HG03175 (cell line): Measurements from ENCODE around the gene AVPR2.

ENCODE experiments used
- ATAC-seq: cut with Tn5 transposase; IDR thresholded peaks from one replicate; pipeline ENCODE4 v1.9.1; 2021; ENCODE audit warnings: mild to moderate bottlenecking, moderate library complexity; ENCODE audit not compliant: unreplicated experiment

Gene AVPR2

DNA sequence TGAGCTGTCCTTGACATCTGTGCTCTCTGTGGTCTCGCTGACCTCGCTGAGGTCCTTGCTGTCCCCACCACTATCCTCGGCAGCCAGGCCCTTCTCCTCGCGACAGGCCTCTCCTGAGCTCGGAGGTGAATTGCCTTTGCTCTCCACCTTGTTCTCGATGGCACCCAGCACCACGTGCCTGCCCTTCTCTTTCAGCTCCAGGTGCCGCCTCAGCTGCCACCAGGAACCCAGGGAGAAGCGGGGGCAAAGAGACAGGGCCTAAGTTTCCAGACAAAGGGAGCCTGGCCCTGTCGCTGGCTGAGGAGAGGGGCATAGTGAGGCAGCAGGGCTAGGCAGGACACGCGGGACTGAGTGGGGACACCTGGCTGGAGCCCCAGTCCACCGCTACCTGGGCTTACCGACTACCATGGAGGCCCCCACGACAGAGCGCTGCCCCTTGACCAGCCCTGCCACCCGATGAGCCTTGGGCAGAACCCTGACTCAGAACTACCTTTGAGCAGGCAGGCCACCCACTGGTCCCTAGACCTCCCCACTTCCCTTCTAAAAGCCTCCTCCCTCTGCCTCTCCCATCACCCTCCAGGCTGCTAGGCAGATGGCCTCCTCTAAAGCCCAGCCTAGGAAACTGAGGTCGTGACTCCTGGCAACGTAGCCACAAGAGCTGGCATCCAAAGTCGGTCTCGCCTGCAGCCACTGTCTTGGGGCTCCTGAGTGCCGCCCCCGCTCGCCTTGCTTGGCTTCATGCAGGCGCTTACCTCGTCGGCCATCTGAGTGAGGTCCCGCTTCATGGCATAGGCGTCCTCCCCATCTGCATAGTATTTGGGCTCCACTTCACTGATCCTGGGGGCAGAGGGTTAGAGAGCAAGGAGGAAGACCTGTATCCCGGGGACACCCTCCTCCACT is 25.8 kb downstream of the AVPR2 start:
- no peak for ATAC-seq

DNA sequence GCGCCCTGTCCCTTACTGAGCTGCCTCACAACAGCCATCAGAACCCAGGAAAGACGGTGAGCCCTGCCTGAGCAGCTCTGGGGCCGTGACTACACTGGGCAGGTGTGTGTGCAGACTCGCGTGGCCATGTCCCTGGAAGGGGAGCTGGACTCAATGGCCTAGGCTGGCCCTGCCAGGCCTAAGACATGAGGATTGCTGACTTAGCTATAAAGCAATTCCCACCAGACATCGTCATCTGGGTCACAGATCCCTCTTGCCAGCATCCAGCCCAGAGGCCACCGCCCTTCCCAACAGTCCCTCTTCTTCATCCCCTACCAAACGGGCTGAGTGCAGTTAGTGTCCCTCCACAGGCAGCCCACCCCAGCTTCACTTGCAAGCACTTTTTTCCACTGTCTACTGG is 26.7 kb downstream of the AVPR2 start:
- no peak for ATAC-seq

DNA sequence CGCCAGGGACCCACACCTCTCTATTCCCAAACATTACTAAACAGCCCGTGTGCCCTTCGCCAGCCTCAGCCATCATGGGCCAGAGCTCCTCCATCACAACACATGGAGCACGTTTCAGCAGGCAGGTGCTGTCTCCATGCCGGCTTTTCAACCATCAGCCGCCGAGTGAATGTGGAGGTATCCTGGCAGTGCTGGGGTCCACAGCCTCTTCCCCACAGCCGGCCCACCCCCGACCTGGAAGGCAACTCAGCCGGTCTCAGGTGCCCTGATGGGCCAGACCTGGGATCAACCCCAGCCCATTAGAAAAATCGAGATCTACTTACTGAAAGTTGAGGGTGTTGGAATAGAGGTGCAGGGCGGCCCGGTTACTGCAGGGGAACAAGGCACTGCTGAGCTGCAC is 27.3 kb downstream of the AVPR2 start:
- ATAC-seq, result no peak

DNA sequence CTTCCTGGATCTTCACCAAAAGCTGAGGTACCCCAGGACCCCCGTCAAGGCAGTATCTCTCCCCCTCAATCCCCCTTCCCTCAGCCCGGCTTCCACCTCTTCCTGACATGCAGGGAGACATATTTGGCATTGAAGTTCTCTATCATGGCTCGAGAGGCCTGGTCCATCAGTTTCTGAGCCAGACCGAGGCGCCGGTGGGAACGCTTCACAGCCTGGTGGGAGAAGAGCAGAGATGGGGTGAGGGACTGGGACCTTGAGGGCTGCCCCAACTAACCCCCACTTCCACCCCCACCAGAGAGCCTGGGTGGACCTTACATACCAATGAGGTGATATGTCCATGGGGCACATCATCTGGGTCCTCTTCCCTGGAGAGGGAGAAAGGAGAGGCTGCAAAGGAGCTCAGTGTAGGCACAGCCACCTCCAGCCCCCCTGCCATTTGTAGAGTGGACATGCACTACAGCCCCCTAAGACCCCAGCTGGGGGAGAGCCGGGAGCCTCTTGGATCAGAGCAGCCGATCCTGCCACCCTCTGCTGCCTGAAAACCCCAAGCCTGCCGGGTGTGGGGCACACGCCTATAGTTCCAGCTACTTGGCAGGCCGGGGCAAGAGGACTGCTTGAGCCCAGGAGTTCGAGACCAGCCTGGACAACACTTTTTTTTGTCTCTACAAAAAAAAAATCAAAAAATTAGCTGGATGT is 27.9 kb downstream of the AVPR2 start:
- no peak for ATAC-seq

DNA sequence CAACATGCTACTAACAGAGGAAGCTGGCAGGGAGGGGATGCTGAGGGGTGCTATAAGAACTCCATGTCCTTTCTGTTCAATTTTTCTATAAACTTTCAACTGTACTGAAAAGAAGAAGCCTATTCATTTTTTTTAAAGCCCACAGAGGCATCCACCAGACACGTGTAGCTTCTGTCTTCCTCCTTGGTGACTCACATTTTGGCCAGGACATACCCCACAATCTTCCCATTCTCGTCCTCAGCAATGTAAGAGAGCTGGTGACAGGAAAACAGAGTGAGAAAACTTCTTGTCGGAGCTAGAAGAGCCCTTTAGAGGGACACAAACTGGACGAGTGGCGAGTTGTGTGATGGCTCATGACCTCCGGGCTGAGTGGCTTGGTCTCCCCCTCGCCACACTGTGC is 29.3 kb downstream of the AVPR2 start:
- ATAC-seq, result no peak

DNA sequence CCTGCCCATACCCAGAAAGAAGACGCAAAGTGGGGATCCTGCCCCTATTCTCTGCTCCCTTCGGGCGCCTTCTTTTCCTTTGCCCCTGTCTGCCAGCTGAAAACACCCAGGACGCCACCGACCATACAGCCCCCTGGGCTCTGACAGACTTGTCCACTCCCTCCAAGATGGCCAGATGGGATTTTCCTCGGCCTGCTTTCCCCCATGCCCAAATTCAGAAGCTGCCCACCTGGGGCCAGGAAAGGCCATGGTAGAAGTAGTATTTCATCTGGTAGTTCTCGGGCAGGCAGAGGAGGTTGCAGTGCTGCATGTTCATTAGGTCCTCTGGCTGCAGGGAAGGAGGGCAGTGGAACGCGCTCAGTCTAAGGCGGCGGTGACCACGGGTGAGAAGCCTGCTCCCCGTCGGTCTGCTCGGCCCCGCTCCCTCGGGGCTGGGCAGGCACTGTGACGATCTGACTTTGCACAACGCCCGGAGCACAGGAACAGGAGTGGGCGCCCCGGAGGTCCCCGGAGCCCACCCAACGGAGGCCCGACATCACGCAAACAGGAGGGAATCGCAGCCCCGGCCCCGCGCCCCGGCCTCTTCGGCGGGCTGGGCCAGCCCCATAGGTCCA is 29.8 kb downstream of the AVPR2 start:
- peak; percentile 23 for ATAC-seq

DNA sequence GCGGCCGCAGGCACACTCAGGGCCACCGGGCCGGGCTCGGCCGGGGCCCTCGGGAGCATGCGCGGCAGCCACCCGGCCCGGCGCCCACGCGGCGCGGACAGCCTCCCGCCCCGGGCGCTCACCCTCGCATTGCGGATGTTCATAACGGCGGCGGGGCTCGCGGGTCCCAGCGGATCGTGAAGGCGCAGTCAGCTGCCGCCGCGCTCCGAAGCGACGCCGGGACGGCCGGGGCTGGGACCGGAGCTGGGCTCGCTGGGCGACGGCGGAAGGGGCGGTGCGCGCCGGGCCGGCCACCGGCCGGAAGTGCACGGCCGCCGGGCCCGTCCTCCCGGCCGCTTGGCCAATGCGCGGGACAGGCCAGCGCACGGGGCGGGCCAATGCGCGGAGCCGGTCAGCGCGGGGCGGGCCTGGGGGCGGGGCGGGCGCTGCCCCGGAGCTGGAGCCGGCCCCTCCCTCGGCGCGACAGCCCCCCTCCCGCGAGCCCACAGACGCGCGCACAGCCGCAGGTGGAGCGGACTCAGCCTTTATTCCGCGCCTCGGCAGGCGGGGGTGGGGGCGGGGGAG is 30.4 kb downstream of the AVPR2 start, which contains the start of gene NAA10:
Gene NAA10 (minus strand): TSS at position 276 of the 564 bp plus-strand sequence. CDS start 133 bp downstream, at position 143.
- ATAC-seq, result peak; percentile 87

DNA sequence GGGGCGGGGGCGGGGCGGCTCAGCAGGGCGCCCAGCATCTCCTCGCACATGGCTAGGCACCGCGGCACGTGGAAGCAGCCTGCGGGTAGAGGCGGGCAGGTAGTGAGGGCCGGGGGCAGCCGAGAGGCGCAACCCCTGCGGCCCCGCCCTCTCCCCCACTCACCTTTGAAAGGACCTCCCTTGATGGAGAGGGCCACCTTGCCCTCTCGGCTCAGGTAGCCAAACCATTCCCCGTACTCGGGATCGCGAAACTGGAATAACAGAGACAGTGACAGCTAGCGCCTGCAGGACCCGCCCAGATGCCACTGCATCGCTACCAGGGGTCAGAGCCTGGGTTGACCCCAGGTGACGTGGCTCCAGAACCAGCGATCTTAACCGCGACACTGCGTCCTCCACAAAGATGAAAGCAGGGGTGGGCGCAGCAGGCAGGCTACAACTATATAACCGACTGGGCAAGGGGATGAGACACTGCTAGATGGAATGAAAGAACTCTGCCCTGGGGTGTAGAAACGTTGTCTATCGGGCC is 30.9 kb downstream of the AVPR2 start:
- ATAC-seq, result no peak

DNA sequence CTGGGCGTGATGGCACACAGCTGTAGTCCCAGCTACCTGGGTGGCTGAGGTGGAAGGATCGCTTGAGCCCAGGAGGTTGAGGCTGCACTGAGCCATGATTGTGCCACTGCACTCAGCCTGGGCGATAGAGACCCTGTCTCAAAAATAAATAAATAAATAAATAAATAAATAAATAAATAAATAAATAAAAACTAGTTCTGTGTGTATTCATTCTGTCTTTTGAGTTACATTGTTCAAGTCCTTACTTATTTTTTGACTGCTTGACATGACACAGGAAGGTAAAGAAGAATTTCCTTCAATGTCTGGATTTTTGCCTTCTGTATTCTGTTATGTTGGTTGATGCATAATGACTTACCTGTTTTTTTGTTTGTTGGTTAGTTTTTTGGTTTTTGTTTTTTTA is 32.6 kb downstream of the AVPR2 start:
- no peak for ATAC-seq

DNA sequence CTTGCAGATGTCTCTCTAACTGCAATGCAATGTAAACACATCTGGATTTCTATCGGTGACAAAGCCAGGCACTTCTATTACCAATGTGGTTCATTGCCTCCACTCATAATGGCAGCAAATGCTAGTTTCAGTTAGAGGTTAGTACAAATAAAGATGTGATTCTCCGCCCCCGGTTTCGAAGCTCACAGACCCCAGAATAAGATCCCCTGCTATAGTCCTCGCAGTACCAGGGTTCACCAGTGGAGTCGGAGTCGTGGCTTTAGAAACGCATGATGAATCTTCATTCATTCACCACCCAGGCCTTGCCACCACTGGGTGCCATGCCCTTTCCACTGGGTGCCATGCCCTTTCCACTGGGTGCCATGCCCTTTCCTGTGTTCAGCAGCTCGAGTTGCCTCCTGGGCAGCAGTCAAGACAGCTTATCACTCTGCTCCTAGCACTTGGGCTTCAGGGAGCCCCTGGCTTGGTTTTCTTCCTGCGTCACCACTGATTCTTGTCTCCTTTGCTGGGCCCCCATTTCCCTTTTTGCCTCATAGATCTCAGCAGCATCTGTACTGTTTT is 33.8 kb downstream of the AVPR2 start:
- ATAC-seq, result no peak

DNA sequence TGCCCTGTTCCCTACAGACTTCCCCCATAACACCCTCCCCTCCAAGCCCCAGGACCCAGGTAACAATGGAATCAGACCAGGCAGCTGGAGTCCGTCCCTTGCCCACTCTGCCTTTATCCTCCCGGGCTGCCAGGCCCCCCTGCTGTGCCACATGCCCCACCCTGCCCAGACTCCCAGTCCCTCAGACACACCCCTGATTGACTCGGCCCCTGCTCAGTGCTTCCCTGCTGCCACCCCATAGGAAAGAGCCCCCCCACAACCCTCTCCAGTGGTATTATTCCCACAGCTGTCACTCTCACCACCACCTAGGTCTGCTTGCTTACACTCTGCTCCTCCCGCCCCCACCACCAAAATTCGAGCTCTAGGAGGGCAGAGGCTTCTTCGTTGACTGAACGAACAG is 35.1 kb downstream of the AVPR2 start:
- ATAC-seq, result no peak

DNA sequence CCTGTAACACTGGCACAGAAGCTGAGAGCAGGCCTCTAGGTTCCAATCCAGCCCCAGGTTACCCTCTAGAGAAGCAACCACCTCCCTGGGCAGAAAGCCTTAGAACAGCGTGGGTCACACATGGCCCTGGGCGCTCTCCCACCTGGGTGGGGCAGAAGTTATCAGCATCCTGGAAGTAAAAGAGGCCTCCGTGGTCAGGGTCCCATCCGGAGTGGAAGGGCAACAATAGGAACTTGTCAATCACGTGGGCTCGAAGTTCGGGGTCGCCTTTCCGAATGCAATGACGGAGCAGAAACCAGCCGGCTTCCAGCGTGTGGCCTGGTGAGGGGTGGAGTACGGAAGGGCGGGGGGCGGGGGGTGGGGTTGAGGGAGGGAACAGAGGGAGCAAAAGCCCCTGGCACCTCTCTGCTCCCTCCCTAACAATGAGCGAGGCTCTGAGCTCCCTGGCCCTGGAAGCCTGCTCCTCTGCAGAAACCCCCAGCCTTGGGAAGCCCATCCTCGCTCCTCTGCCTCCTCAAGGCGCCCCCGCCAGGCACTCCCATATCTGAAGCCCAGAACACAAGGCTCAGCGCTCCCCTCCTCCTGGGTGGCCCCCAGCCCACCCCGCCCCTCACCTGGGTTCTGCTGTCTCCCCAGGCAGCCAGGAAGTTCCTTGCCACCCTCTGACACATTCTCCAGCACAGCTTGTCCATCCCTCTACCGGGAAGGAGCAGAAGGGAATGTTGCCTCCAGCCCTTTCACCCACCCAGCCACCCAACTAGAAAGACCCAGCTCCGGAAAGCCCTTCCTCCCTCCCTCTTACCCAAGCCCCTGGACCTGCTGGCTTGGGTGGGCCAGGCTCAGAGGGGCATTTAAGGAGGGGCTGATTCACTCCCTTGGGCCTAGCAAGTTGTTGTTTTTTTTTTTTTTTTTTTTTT is 37.1 kb downstream of the AVPR2 start:
- no peak for ATAC-seq

DNA sequence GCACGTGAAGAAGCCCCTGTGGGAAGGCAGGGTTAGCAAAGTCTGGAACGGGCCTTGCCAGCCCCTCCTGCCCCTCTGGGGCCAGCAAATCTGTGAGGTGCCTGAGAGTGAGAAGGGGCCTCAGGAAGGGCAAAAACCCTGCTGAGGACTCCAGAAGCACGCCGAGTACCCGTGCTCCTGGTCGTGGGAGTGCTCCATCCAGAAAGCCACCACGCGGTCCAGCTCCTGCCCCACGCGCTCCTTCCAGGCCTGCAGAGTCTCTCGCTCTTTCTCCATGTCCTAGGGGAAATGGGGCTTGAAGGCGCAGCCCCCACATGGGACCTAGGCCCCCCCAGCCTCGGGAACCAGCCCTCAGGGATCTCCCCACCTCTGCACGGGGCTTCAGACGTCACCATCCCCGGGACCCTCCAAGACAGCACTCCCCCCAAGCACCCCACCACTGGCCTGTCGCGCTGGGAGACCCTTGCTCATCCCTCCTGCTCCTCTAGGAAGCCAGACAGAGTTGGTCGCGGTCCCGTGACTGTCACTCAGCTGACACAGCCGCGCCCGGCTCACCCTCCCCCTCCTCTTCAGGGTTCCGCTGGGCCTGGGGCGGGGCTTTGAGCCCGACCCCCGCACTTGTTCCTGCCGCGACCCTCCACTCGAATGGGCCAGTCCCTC is 39.8 kb downstream of the AVPR2 start, which contains the start of gene RENBP:
Gene RENBP (minus strand): TSS at position 504 of the 660 bp plus-strand sequence. CDS start 33 bp downstream, at position 471.
- ATAC-seq, result no peak

DNA sequence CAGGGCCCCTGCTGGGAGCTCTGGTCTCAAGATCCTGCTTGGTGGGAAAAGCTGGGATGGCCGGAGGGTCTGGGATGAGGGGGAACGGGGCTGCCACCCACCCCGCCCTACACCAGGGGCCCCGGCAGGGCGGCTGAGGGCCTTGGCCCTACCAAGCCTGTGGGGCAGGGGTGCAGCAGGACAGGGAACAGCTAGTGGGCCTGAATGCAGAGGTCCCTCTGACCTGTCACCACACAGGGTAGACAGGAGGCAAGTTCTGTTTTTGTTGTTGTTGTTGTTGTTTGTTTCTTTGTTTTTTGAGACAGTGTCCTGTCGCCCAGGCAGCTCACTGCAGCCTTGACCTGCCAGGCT is 40.3 kb downstream of the AVPR2 start:
- ATAC-seq, result no peak

DNA sequence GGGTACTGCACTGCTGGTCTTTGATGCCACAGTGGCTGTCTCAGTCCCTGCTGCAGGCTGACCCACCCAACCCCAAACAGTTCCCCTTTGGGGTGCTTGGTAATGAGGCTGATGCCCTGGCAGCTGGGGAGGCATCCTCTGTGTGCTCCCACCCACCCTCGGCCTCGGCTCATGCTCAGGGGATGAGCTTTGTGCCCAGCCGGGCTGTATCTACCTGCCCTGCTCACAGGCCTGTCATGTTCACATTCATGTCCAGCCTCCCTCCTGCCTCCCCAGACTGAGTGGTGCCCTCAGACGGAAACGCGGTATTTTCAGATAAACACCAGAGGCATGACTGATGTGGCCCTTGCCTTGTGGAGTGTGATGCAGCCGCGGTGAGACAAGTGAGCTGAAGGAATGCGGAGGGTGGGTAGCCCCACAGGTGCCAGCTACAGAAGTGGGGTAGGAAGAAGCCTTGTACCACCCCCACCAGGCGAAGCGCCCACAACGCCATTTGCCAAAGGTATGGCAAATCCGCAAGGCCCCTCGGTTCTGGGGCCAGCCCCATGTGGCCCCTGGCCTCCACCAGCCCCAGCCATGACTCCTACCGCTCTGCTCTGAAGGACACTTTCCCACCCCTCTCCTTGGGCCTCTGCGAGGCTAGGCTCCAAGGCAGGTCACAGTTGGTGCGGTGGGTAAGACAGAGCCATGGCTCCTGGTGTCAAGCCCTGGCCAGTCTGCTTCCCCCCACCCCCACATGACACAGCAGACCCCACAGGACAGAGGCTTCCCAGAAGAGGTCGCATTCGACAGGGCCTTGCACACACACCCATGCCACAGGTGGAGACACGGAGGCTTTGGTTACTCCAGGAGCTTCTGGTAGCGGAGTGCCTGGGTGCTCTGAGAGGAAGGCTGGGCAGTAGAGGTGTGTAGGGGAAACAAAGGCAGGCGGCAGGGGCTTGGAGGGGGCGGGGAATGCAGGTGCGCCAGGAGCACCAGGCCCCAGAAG is 41.8 kb downstream of the AVPR2 start:
- no peak for ATAC-seq

DNA sequence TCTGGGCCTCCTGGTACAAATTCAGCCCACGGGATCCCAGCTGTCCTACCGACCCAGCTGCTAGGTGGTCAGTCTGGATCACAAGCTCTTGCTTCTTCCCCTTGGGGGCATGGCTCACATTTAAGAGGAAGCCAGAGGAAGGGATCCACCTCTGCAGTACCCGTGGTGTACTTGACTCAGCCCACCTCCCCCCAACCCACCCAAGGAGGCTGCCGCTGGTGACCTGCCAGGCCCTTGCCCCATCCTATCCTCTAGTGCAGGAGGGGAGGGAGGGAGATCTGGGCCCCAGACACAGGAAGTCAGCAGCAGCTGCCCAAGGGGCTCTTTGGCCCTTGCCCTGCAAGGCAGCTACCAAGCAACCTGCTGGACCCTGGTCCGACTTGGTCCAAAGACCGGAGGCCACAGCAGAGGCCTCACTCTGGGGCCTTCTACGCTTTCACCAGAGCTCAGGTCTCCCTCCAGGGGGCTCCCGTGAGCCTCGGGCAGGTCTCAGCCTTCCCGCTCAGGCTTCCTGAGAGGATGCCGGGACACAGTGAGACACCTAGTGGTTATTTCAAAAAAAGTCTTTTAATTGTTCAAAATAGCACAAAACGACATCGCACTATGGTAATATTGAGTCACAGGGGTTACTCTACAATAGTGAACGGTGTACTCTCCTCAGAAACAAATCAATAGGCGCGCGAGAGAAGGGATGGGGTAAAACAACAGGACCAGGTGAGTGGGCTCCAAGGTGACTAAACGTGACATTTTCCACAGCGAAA is 42.7 kb downstream of the AVPR2 start:
- peak; percentile 75 for ATAC-seq

DNA sequence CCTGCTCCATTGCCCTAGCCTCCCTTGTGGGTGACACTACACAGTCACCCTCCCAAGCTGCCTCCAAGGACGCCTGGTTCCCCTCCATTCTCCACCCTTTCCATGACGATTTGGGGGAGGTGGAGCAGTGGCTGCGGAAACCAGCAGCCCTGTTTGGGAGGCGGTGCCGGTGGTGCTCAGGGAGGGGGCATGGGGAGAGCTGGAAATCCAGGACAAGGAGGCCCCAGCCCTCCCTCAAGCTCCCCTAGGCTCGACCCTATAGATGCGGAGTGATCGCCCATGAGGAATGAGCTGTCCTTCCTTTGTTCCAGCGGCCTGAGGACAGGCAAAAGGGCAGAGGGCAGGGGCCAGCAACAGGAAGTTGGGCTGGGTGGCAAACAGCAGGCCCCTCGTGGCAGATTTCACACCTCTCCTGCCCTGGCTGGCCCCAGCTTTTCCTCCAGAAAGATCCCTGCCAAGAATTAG is 43.6 kb downstream of the AVPR2 start:
- ATAC-seq, result no peak
